ENCODE results near the gene HELZ.

GRCh38 chr17:67138392-67138791, 106.6 kb downstream of the HELZ start:
- no peak for TF ChIP-seq POLR2AphosphoS5 (IDR thresholded peaks at IDR 0.05; ENCODE audit: low read depth, low read length)
- no peak for TF ChIP-seq POLR2A (IDR thresholded peaks at IDR 0.05; ENCODE audit: low read depth, low read length)
- TF ChIP-seq TAF1 (IDR thresholded peaks at IDR 0.05; ENCODE audit: borderline replicate concordance, low read depth, low read length), result no peak

All from GM12892 (cell line).